Smooth muscle cell (in vitro differentiated cells): Measurements from ENCODE around the gene THSD4. TPM values are rescaled to one million over a fixed set of nuclear protein-coding genes. Genes with fewer than 3 reads are reported as not detected.

Experiments used
- DNase-seq: peaks from one replicate; lab custom pipeline; 2025; ENCODE audit not compliant: unreplicated experiment; lab: John Stamatoyannopoulos, UW
- H2AFZ ChIP-seq: fragments of 200-600 bp; sonication (generic); 2 replicates; pipeline ENCODE4 v1.6.0; 2016; ENCODE audit warnings: antibody characterized with exemption, low read depth, mild to moderate bottlenecking
- H3F3A ChIP-seq: fragments of 200-600 bp; sonication (generic); 2 replicates; pipeline ENCODE4 v1.6.0; 2017; ENCODE audit warnings: antibody characterized with exemption, low read depth
- H3K27ac ChIP-seq: fragments of 200-600 bp; sonication (generic); 2 replicates; pipeline ENCODE4 v1.5.1; 2016; ENCODE audit warnings: low read depth, mild to moderate bottlenecking
- H3K27me3 ChIP-seq: fragments of 200-600 bp; sonication (generic); 2 replicates; pipeline ENCODE4 v1.6.1; 2016; ENCODE audit warnings: low read depth, mild to moderate bottlenecking
- H3K36me3 ChIP-seq: fragments of 200-600 bp; sonication (generic); 2 replicates; pipeline ENCODE4 v1.5.1; 2016; ENCODE audit warnings: low read depth
- H3K4me1 ChIP-seq: fragments of 200-600 bp; sonication (generic); 2 replicates; pipeline ENCODE4 v1.5.1; 2016; ENCODE audit warnings: low read depth
- H3K4me2 ChIP-seq: fragments of 200-600 bp; sonication (generic); 2 replicates; pipeline ENCODE4 v1.6.0; 2016; ENCODE audit warnings: mild to moderate bottlenecking
- H3K4me3 ChIP-seq: fragments of 200-600 bp; sonication (generic); 2 replicates; pipeline ENCODE4 v1.5.1; 2016; ENCODE audit warnings: mild to moderate bottlenecking
- H3K79me2 ChIP-seq: fragments of 200-600 bp; sonication (generic); 2 replicates; pipeline ENCODE4 v1.6.0; 2016; ENCODE audit warnings: low read depth, mild to moderate bottlenecking
- H3K9ac ChIP-seq: fragments of 200-600 bp; sonication (generic); 2 replicates; pipeline ENCODE4 v1.6.0; 2016; ENCODE audit warnings: low read depth
- H3K9me3 ChIP-seq: fragments of 200-600 bp; sonication (generic); replicated peaks from 2 replicates; pipeline ENCODE4 v1.5.1; 2016; ENCODE audit warnings: low read depth
- H4K20me1 ChIP-seq: fragments of 200-600 bp; sonication (generic); 2 replicates; pipeline ENCODE4 v1.6.0; 2016; ENCODE audit warnings: low read depth
- WGBS: methylation state at CpG from one replicate; pipeline ENCODE4 v1.1.7; 2016; ENCODE audit warnings: low lambda C conversion rate; 5-methylcytosine and 5-hydroxymethylcytosine counted together
- polyA plus RNA-seq: library from polyadenylated mRNA; unstranded; fragments of >200 nt; fragmentation: Nextera tagmentation; extraction: Ambion mirVana; gene quantifications from 2 replicates; pipeline ENCODE4 v1.2.1, GENCODE V29; 2016
- total RNA-seq: library from RNA; depleted of rRNA; stranded (reverse); fragments of >200 nt; gene quantifications from 2 replicates; pipeline ENCODE4 v1.2.3, GENCODE V29; 2014
- TF ChIP-seq, protein P1 (sequence below): fragments of 200-600 bp; sonication (generic); IDR thresholded peaks from 2 replicates; pipeline ENCODE4 v1.5.1; 2017; ENCODE audit warnings: borderline replicate concordance, mild to moderate bottlenecking, antibody characterized with exemption; ENCODE audit not compliant: insufficient read depth, poor library complexity, severe bottlenecking

Gene THSD4
- total and polyA plus RNA-seq, 2 experiments from 2014 or later: 2.5 to 4.1 TPM

DNA sequence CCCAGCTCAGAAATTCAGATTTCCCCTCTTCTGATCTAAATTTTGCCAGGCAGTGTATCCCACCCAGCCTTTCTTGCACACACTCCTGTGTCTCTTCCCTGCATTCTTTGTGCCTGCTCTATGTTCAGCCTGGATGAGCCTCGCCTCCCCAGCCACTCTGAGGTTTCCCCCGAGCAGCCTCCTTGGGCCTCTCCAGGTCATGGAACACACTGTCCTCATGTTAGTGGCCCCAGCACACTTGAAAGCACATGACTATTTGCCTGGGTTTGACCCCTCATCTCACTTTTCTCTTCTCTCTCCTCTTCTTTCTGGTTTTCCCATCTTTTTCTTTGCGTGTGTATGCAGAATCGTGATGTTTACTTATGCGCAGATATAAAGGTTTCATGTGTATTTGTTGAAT is 3.1 kb downstream of the THSD4 start:
- H3K9me3 ChIP-seq: no peaks in the 10 kb centered on the region
- H2AFZ ChIP-seq: no peak overlapping the region
- peaks cover 14% of the 10 kb centered on the region for H3K4me1 ChIP-seq
- no peak overlapping the region for H3K27ac ChIP-seq
- no peaks in the 10 kb centered on the region for H3F3A ChIP-seq
- H3K27me3 ChIP-seq: peaks cover 4% of the 10 kb centered on the region
- TF ChIP-seq, protein P1, sequence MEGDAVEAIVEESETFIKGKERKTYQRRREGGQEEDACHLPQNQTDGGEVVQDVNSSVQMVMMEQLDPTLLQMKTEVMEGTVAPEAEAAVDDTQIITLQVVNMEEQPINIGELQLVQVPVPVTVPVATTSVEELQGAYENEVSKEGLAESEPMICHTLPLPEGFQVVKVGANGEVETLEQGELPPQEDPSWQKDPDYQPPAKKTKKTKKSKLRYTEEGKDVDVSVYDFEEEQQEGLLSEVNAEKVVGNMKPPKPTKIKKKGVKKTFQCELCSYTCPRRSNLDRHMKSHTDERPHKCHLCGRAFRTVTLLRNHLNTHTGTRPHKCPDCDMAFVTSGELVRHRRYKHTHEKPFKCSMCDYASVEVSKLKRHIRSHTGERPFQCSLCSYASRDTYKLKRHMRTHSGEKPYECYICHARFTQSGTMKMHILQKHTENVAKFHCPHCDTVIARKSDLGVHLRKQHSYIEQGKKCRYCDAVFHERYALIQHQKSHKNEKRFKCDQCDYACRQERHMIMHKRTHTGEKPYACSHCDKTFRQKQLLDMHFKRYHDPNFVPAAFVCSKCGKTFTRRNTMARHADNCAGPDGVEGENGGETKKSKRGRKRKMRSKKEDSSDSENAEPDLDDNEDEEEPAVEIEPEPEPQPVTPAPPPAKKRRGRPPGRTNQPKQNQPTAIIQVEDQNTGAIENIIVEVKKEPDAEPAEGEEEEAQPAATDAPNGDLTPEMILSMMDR: no peak
- no peak overlapping the region for H3K4me2 ChIP-seq
- no peak overlapping the region for H3K9ac ChIP-seq
- H4K20me1 ChIP-seq: no peaks in the 10 kb centered on the region
- WGBS: 93% methylated on average over 5 of the region's 5 CpGs
- DNase-seq: no peak
- no peaks in the 10 kb centered on the region for H3K36me3 ChIP-seq
- no peaks in the 10 kb centered on the region for H3K79me2 ChIP-seq
- no peak overlapping the region for H3K4me3 ChIP-seq

GRCh38 chr15:71118881-71119632 is 3.8 kb downstream of the THSD4 start:
- Histone ChIP-seq H2AFZ (no peak overlapping the region), H3K27me3 (peaks cover 4% of the 10 kb centered on the region), H4K20me1 (no peaks in the 10 kb centered on the region), H3F3A (no peaks in the 10 kb centered on the region), H3K36me3 (no peaks in the 10 kb centered on the region), H3K4me3 (no peak overlapping the region), H3K4me2 (no peak overlapping the region), H3K27ac (no peak overlapping the region), H3K9me3 (no peaks in the 10 kb centered on the region), H3K9ac (no peak overlapping the region), H3K4me1 (peaks cover 10% of the 10 kb centered on the region), H3K79me2 (no peaks in the 10 kb centered on the region)
- no peak for DNase-seq
- 94% methylated on average over 11 of the region's 11 CpGs for WGBS
- TF ChIP-seq, protein P1: no peak

- Histone ChIP-seq H3K27me3 (peaks cover 4% of the 10 kb centered on the region), H4K20me1 (no peaks in the 10 kb centered on the region), H3K27ac (no peak overlapping the region), H3K79me2 (no peaks in the 10 kb centered on the region), H3K9ac (no peak overlapping the region), H3K9me3 (no peaks in the 10 kb centered on the region), H3F3A (no peaks in the 10 kb centered on the region), H2AFZ (no peak overlapping the region), H3K4me2 (no peak overlapping the region), H3K4me1 (no peaks in the 10 kb centered on the region), H3K36me3 (no peaks in the 10 kb centered on the region), H3K4me3 (no peak overlapping the region)
- no peak for DNase-seq
- 95% methylated on average over 8 of the region's 8 CpGs for WGBS
- TF ChIP-seq, protein P1: no peak
These were observed 5.2 kb downstream of the THSD4 start for GRCh38 chr15:71120428-71120944.

DNA sequence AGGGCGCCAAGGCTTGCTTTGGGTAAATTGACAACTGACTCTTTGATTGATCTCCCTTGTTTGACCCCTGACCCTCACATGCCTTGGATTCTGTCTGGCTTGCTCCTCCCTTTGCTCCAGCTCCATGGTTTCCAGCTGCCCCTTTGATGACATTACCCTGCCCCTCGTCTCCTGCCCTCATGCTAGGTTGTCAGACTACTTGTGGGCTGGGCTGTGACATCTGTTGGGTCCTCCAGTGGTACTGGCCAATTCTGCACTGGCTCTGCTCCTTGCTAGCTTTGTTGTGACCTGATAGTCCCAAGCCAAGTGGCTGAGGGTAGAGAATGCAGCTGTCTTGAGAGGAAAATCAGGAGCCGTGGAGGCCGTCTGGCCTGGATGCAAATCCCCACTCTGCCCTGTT is 6.2 kb downstream of the THSD4 start:
- no peaks in the 10 kb centered on the region for H3K79me2 ChIP-seq
- DNase-seq: no peak

More for the DNA sequence above, 6.2 kb downstream of the THSD4 start:
- Histone ChIP-seq H3K9ac (no peak overlapping the region), H3K4me2 (no peak overlapping the region), H3K4me3 (no peak overlapping the region), H3K27me3 (peaks cover 4% of the 10 kb centered on the region), H3K4me1 (no peaks in the 10 kb centered on the region), H3K9me3 (no peaks in the 10 kb centered on the region), H4K20me1 (no peaks in the 10 kb centered on the region), H3F3A (no peaks in the 10 kb centered on the region), H2AFZ (no peak overlapping the region), H3K36me3 (no peaks in the 10 kb centered on the region), H3K27ac (no peak overlapping the region)
- TF ChIP-seq, protein P1: no peak
- WGBS: 85% methylated on average over 3 of the region's 4 CpGs
